ENCODE results near the gene TMEM234.

Gene TMEM234

GRCh38 chr1:32178380-32179192 lies 43.6 kb downstream of the TMEM234 start:
- peaks cover 30% of the 10 kb centered on the region for H3F3A ChIP-seq (ENCODE audit: insufficient read depth)
- TF ChIP-seq CTCF (IDR thresholded peaks at IDR 0.05; ENCODE audit: insufficient read depth, low read length, poor library complexity, severe bottlenecking), result no peak
- no peak for TF ChIP-seq EZH2phosphoT487 (conservative IDR thresholded peaks at IDR 0.05; ENCODE audit: low read length)
- no peaks in the 10 kb centered on the region for H3K9me2 ChIP-seq (replicated peaks; ENCODE audit: insufficient read depth, low read length)
- H3K9me3 ChIP-seq (ENCODE audit: insufficient read depth, low read length), result no peaks in the 10 kb centered on the region
- H2AFZ ChIP-seq (ENCODE audit: low read depth, low read length, severe bottlenecking), result peak overlapping the region; percentile 85
- H3K27me3 ChIP-seq (ENCODE audit: low read length), result no peaks in the 10 kb centered on the region
- H3K9ac ChIP-seq (ENCODE audit: low read length), result peak overlapping the region; percentile 90
- peaks cover 4% of the 10 kb centered on the region for H3K36me3 ChIP-seq (ENCODE audit: low read length)
- H3K79me2 ChIP-seq (ENCODE audit: insufficient read depth, low read length), result peaks cover 32% of the 10 kb centered on the region
- H3K27ac ChIP-seq (ENCODE audit: low read depth, low read length), result peak overlapping the region; percentile 69
- H3K4me2 ChIP-seq (ENCODE audit: low read depth, low read length, poor library complexity, severe bottlenecking), result peak overlapping the region; percentile 89
- no peaks in the 10 kb centered on the region for H4K20me1 ChIP-seq (ENCODE audit: low read depth, low read length)
- H3K4me3 ChIP-seq (ENCODE audit: insufficient read depth, low read length, poor library complexity, severe bottlenecking), result peak overlapping the region; percentile 89

- H3F3A ChIP-seq (ENCODE audit: insufficient read depth), result peaks cover 6% of the 10 kb centered on the region
- H2AFZ ChIP-seq (ENCODE audit: low read depth, low read length, severe bottlenecking), result no peak overlapping the region
- H3K36me3 ChIP-seq (ENCODE audit: low read length), result peaks cover 6% of the 10 kb centered on the region; the same call in 1 of the 2 replicates
- no peaks in the 10 kb centered on the region for H3K9me3 ChIP-seq (ENCODE audit: insufficient read depth, low read length)
- no peaks in the 10 kb centered on the region for H3K79me2 ChIP-seq (ENCODE audit: insufficient read depth, low read length)
- H3K4me3 ChIP-seq (ENCODE audit: insufficient read depth, low read length, poor library complexity, severe bottlenecking), result no peak overlapping the region
- no peak overlapping the region for H3K4me2 ChIP-seq (ENCODE audit: low read depth, low read length, poor library complexity, severe bottlenecking)
- no peak overlapping the region for H3K27ac ChIP-seq (ENCODE audit: low read depth, low read length)
- H3K9ac ChIP-seq (ENCODE audit: low read length), result no peak overlapping the region
- no peaks in the 10 kb centered on the region for H3K9me2 ChIP-seq (replicated peaks; ENCODE audit: insufficient read depth, low read length)
- H3K27me3 ChIP-seq (ENCODE audit: low read length), result no peaks in the 10 kb centered on the region
- no peaks in the 10 kb centered on the region for H4K20me1 ChIP-seq (ENCODE audit: low read depth, low read length)
- TF ChIP-seq EZH2phosphoT487 (conservative IDR thresholded peaks at IDR 0.05; ENCODE audit: low read length), result no peak
- no peak for TF ChIP-seq CTCF (IDR thresholded peaks at IDR 0.05; ENCODE audit: insufficient read depth, low read length, poor library complexity, severe bottlenecking)
Observed at GRCh38 chr1:32172621-32173245, 49.4 kb downstream of the TMEM234 start.

- Histone ChIP-seq H3K9me2 (replicated peaks; ENCODE audit: insufficient read depth, low read length) (no peaks in the 10 kb centered on the region), H3K4me2 (ENCODE audit: low read depth, low read length, poor library complexity, severe bottlenecking) (no peak overlapping the region), H3K79me2 (ENCODE audit: insufficient read depth, low read length) (no peaks in the 10 kb centered on the region), H3K27ac (ENCODE audit: low read depth, low read length) (no peak overlapping the region), H3K4me3 (ENCODE audit: insufficient read depth, low read length, poor library complexity, severe bottlenecking) (no peak overlapping the region), H2AFZ (ENCODE audit: low read depth, low read length, severe bottlenecking) (no peak overlapping the region), H3K9me3 (ENCODE audit: insufficient read depth, low read length) (no peaks in the 10 kb centered on the region), H3K36me3 (ENCODE audit: low read length) (peaks cover 11% of the 10 kb centered on the region; the same call in 1 of the 2 replicates), H3K27me3 (ENCODE audit: low read length) (no peaks in the 10 kb centered on the region), H3K9ac (ENCODE audit: low read length) (no peak overlapping the region), H3F3A (ENCODE audit: insufficient read depth) (no peaks in the 10 kb centered on the region; the same call in 1 of the 2 replicates), H4K20me1 (ENCODE audit: low read depth, low read length) (no peaks in the 10 kb centered on the region)
- TF ChIP-seq EZH2phosphoT487 (conservative IDR thresholded peaks at IDR 0.05; ENCODE audit: low read length) (no peak), CTCF (IDR thresholded peaks at IDR 0.05; ENCODE audit: insufficient read depth, low read length, poor library complexity, severe bottlenecking) (no peak)
Observed at GRCh38 chr1:32170991-32171390, 51.2 kb downstream of the TMEM234 start.

Measured in SU-DHL-6 (cell line).